CD4-positive, alpha-beta memory T cell (primary cell): Measurements from ENCODE around the gene SMIM9. TPM values are rescaled to one million over a fixed set of nuclear protein-coding genes. Genes with fewer than 3 reads are reported as not detected.
"Not testable (repeated sequence)": the region's sequence is repeated elsewhere in the genome, so short reads cannot be mapped to it uniquely, and the experiment has no call there.

Source experiments
- CTCF ChIA-PET: fragments of 350-600 bp; sonication (Branson Sonifier 250); formaldehyde crosslinking; loops from one replicate; lab custom pipeline; 2021; ENCODE audit warnings: inconsistent platforms; ENCODE audit not compliant: partially characterized antibody; lab: Charles Lee
- POLR2A ChIA-PET: fragments of 350-600 bp; sonication (Branson Sonifier 250); formaldehyde crosslinking; loops from one replicate; lab custom pipeline; 2021; ENCODE audit not compliant: partially characterized antibody; lab: Charles Lee
- DNase-seq, 5 donors: peaks; one replicate each; pipeline versions ENCODE4 v3.0.0 to v3.0.0-alpha.2; 2020 to 2022; ENCODE audit warnings: mixed read lengths in 1 of 5
- H3K27ac ChIP-seq: one replicate; pipeline ENCODE4 v1.7.0; 2013; ENCODE audit warnings: low read depth, low read length
- H3K27me3 ChIP-seq: 2 replicates; pipeline ENCODE4 v1.7.0; 2013; ENCODE audit warnings: mild to moderate bottlenecking, low read length, moderate library complexity; ENCODE audit not compliant: insufficient read depth
- H3K36me3 ChIP-seq: 2 replicates; pipeline ENCODE4 v1.7.0; 2013; ENCODE audit warnings: mild to moderate bottlenecking, low read length, moderate library complexity; ENCODE audit not compliant: insufficient read depth
- H3K4me1 ChIP-seq: 2 replicates; pipeline ENCODE4 v1.7.0; 2013; ENCODE audit warnings: mild to moderate bottlenecking, low read length, moderate library complexity; ENCODE audit not compliant: insufficient read depth
- H3K4me3 ChIP-seq, 2 donors: one replicate each; pipeline ENCODE4 v1.7.0; 2013; ENCODE audit warnings: low read length in 2 of 2, mild to moderate bottlenecking in 1 of 2
- H3K9me3 ChIP-seq, 2 donors: one replicate each; pipeline ENCODE4 v1.7.0; 2013; ENCODE audit warnings: low read length in 2 of 2, control low read depth in 1 of 2; ENCODE audit not compliant: control insufficient read depth in 1 of 2
- H3K27ac Mint-ChIP-seq, 7 donors: one replicate each; pipeline ENCODE4 v1.8.0; 2020 to 2021; ENCODE audit warnings: mixed read lengths in 7 of 7, mild to moderate bottlenecking in 6 of 7, inconsistent platforms in 3 of 7, moderate library complexity in 3 of 7
- H3K27me3 Mint-ChIP-seq, 2 donors: one replicate each; pipeline ENCODE4 v1.8.0; 2020 to 2021; ENCODE audit warnings: mixed read lengths in 2 of 2
- H3K36me3 Mint-ChIP-seq, 2 donors: one replicate each; pipeline ENCODE4 v1.8.0; 2020 to 2021; ENCODE audit warnings: mixed read lengths in 2 of 2, inconsistent platforms in 1 of 2, mild to moderate bottlenecking in 1 of 2
- H3K4me1 Mint-ChIP-seq, 4 donors: one replicate each; pipeline ENCODE4 v1.8.0; 2020 to 2021; ENCODE audit warnings: mixed read lengths in 4 of 4, mild to moderate bottlenecking in 1 of 4
- H3K4me3 Mint-ChIP-seq, 8 donors: one replicate each; pipeline ENCODE4 v1.8.0; 2020 to 2021; ENCODE audit warnings: mixed read lengths in 8 of 8, mild to moderate bottlenecking in 7 of 8, moderate library complexity in 6 of 8, inconsistent platforms in 3 of 8
- H3K9me3 Mint-ChIP-seq, 8 donors: one replicate each; pipeline ENCODE4 v1.8.0; 2020 to 2021; ENCODE audit warnings: mixed read lengths in 8 of 8, mild to moderate bottlenecking in 5 of 8, inconsistent platforms in 3 of 8, moderate library complexity in 1 of 8
- intact Hi-C: fragments of 100-400 bp; cut with micrococcal nuclease; formaldehyde crosslinking; loops from one replicate; pipeline ENCODE4 v1.15.1; 2023
- polyA plus RNA-seq, 2 donors: library from polyadenylated mRNA; unstranded; fragments of 300-500 nt; fragmentation: Illumina TruSeq; gene quantifications; one replicate each; pipeline ENCODE4 v1.2.3, GENCODE V29; 2021
- total RNA-seq, 2 experiments: library from RNA; stranded (reverse); gene quantifications; one replicate each; pipeline ENCODE4 v1.2.3, GENCODE V29; 2021

The SMIM9 gene
- total and polyA plus RNA-seq, 4 experiments from 2014 or later, result not detected

DNA sequence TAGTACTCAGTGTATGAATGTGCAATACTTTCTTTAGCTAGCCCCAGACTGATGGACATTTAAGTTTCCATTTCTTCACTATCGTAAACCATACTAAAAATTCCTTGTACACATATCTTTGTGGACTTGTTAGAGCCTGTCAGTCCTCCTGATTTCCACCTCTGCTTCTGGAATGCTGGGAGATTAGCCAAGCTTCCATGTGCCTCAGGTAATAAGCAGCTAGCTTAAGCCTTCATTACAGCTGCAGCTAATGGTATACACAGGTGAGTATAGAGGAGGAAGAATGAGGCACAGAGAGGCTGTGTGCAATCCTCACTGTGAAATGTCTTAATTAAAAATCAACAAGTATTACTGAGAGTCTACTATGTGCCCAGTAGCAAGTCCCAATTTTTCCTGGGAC, 9.8 kb downstream of the SMIM9 start:
- DNase-seq, result no peak
- intact Hi-C loops, result no loop called here
- Histone ChIP-seq H3K27me3 (no peaks in the 10 kb centered on the region), H3K4me1 (peaks cover 9% of the 10 kb centered on the region), H3K9me3 (no peaks in the 10 kb centered on the region), H3K36me3 (no peaks in the 10 kb centered on the region), H3K27ac (no peak overlapping the region), H3K4me3 (no peak overlapping the region)
- ChIA-PET POLR2A (no interaction called here), CTCF (no interaction called here)
- peaks cover 7 to 17% (median 12%) of the 10 kb centered on the region in 4 donors for H3K4me1 Mint-ChIP-seq
- H3K36me3 Mint-ChIP-seq, result no peaks in the 10 kb centered on the region
- no peak overlapping the region for H3K27ac Mint-ChIP-seq
- H3K4me3 Mint-ChIP-seq, result no peak overlapping the region
- peaks cover 0 to 3% (median 0%) of the 10 kb centered on the region in 8 donors for H3K9me3 Mint-ChIP-seq
- H3K27me3 Mint-ChIP-seq, result no peaks in the 10 kb centered on the region

GRCh38 chrX:154822029-154822428, 12.4 kb downstream of the SMIM9 start:
- CTCF ChIA-PET, result no interaction called here
- no peaks in the 10 kb centered on the region for H3K27me3 ChIP-seq
- peaks cover 0 to under 1% (median 0%) of the 10 kb centered on the region in 4 donors for H3K4me1 Mint-ChIP-seq
- no peak for DNase-seq
- H3K4me1 ChIP-seq, result no peaks in the 10 kb centered on the region
- peaks cover 0 to 3% (median 0%) of the 10 kb centered on the region in 8 donors for H3K9me3 Mint-ChIP-seq
- H3K4me3 ChIP-seq, result no peak overlapping the region
- POLR2A ChIA-PET, result no interaction called here
- H3K27ac ChIP-seq, result no peak overlapping the region
- H3K36me3 ChIP-seq, result no peaks in the 10 kb centered on the region
- no peak overlapping the region for H3K4me3 Mint-ChIP-seq
- intact Hi-C loops, result no loop called here
- no peaks in the 10 kb centered on the region for H3K9me3 ChIP-seq
- H3K27me3 Mint-ChIP-seq, result no peaks in the 10 kb centered on the region
- H3K27ac Mint-ChIP-seq, result no peak overlapping the region
- H3K36me3 Mint-ChIP-seq, result no peaks in the 10 kb centered on the region

DNA sequence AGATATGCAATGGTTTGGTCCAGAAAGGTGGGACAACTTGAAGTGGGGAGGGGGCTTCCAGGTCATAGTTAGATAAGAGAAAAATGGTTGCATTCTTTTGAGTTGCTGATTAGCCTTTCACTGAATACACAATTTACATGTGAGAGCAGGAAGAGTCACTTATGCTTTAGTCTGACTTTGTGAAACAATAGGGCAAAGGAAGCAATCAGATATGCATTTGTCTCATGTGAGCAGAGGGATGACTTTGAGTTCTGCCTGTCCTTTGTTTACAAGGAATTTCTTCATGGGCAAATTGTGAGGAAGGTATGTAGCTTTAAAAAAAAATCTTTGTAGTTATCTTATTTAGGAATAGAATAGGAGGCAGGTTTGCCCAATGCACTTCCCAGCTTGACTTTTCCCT, 12.9 kb downstream of the SMIM9 start:
- intact Hi-C loops, result no loop called here
- no peak overlapping the region for H3K27ac ChIP-seq
- ChIA-PET CTCF (no interaction called here), POLR2A (no interaction called here)
- H3K9me3 ChIP-seq, result no peaks in the 10 kb centered on the region
- no peaks in the 10 kb centered on the region for H3K27me3 ChIP-seq
- no peak for DNase-seq
- Mint-ChIP-seq H3K27ac (peak overlapping the region in 1 of 7 donors; percentile 61), H3K4me1 (no peaks in the 10 kb centered on the region), H3K4me3 (no peak overlapping the region), H3K27me3 (no peaks in the 10 kb centered on the region), H3K9me3 (peaks cover 0 to 3% (median 0%) of the 10 kb centered on the region in 8 donors), H3K36me3 (no peaks in the 10 kb centered on the region)
- no peaks in the 10 kb centered on the region for H3K4me1 ChIP-seq
- H3K36me3 ChIP-seq, result no peaks in the 10 kb centered on the region
- no peak overlapping the region for H3K4me3 ChIP-seq

DNA sequence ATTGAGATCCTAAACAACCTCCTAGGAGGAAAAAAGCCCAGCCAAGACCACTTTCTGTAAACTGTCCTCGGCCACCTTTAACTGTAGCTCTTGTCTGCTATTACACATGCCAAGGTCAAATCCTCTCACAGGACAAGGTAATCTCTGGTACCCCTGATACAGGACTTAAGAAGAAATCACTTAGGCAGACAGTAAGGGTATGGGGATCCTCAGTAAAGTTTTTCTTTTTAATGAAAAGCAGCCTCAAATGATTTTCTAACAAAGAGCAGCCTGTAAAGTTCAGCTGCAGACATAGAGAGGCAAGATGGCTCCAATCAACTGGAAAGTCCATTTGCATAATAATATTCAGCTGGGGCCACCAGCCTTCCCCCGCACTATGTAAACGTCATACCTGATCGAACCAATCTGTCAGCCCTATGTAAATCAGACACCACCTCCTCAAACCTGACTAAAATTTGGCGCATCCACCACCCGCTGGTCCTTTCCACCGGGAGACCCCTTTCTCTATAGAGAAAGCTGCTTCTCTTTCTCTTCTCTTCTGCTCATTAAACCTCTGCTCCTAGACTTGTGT, 14.6 kb downstream of the SMIM9 start:
- Histone ChIP-seq H3K27ac (no peak overlapping the region), H3K9me3 (no peaks in the 10 kb centered on the region), H3K36me3 (no peaks in the 10 kb centered on the region), H3K4me3 (no peak overlapping the region), H3K27me3 (no peaks in the 10 kb centered on the region), H3K4me1 (no peaks in the 10 kb centered on the region)
- intact Hi-C loops, result no loop called here
- Mint-ChIP-seq H3K27ac (no peak overlapping the region), H3K27me3 (peaks cover 0 to 2% of the 10 kb centered on the region in 2 donors), H3K9me3 (peaks cover 0 to 3% (median 0%) of the 10 kb centered on the region in 8 donors), H3K4me3 (no peak overlapping the region), H3K36me3 (no peaks in the 10 kb centered on the region), H3K4me1 (no peaks in the 10 kb centered on the region)
- POLR2A ChIA-PET, result no interaction called here
- no peak for DNase-seq
- CTCF ChIA-PET, result no interaction called here

DNA sequence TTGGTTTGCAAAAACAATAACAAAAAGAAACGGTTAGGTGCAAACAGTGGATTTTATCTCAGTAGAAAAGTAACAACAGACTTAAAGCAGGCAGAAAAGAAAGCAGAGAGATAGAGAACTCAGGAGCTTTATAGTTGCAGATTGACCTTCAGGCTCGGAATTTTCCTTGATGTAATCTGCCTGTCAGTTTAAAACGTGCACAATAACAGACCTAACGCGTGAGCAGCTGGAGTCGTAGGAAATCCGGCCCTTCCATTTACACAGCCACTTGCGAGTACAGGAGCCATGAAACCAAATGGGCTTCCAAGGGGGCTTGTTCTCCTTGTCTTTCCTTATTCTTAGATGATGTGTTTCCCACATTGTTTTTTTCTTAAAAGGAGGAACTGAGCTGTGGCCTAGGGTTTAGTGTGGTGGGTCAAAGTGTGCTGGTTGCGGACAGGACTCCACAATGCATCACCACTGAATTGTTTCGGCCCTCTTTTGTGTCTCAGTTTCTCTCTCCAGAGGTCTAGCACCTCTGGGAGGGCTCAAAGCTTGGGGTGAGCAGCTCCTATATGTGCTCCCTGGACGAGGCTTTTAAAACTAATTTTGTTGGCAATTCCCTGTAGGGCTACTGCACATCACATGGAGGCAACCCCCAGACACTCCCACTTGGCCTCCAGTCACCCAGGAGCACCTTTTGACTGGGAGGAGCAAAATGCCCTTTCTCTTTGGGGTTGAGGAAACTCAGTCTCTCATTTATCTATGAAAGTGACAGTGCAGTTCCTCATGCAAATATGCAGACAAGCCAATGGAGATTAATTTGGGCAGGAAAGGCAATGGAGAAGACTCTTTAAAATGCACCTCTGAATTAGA, 15.3 kb downstream of the SMIM9 start:
- Histone ChIP-seq H3K4me3 (no peak overlapping the region), H3K4me1 (no peaks in the 10 kb centered on the region), H3K9me3 (no peaks in the 10 kb centered on the region), H3K27ac (no peak overlapping the region), H3K36me3 (no peaks in the 10 kb centered on the region), H3K27me3 (no peaks in the 10 kb centered on the region)
- Mint-ChIP-seq H3K4me1 (no peaks in the 10 kb centered on the region), H3K27ac (no peak overlapping the region), H3K4me3 (no peak overlapping the region), H3K9me3 (peaks cover 0 to 3% (median 0%) of the 10 kb centered on the region in 8 donors), H3K36me3 (no peaks in the 10 kb centered on the region), H3K27me3 (peaks cover 0 to 2% of the 10 kb centered on the region in 2 donors)
- POLR2A ChIA-PET, result no interaction called here
- CTCF ChIA-PET, result no interaction called here
- DNase-seq, result no peak
- intact Hi-C loops, result no loop called here

DNA sequence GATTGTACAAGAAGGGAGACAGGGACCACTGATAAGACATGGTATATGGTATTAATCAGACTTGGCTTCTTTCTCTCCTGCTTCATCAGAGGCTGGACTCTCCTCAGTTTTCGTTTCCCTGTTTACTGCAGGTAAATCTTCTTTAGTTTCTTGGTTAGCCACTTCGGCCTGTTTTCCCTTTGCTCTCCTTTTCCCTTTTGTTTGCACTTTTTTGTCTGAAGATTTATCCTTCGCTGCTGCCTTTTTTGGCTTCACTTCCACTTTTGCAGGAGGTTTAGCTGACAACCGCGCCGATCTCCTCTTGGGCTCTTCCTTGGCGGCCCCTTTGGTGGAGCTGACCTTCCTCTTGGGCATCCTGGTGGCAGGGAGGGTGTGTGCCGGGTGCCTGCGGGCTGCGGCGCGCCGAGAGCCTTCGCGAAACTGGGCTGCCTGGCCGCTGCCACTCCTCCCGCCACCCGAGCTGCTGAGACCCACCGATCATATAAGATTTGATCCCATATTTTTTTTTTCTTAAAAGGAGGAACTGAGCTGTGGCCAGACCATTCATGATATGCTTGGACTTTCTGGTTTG, 17.3 kb downstream of the SMIM9 start:
- H3K4me1 ChIP-seq, H3K4me3 ChIP-seq, POLR2A ChIA-PET, DNase-seq, H3K27ac Mint-ChIP-seq, H3K9me3 ChIP-seq, H3K36me3 ChIP-seq, H3K27me3 ChIP-seq, H3K4me1 Mint-ChIP-seq, intact Hi-C loops, H3K4me3 Mint-ChIP-seq, CTCF ChIA-PET, H3K9me3 Mint-ChIP-seq, H3K36me3 Mint-ChIP-seq, H3K27ac ChIP-seq, H3K27me3 Mint-ChIP-seq: not testable (repeated sequence)

- CTCF ChIA-PET, H3K27ac Mint-ChIP-seq, intact Hi-C loops, H3K9me3 Mint-ChIP-seq, H3K27me3 Mint-ChIP-seq, H3K4me1 ChIP-seq, DNase-seq, H3K9me3 ChIP-seq, H3K4me1 Mint-ChIP-seq, H3K27ac ChIP-seq, H3K4me3 ChIP-seq, H3K36me3 Mint-ChIP-seq, H3K4me3 Mint-ChIP-seq, POLR2A ChIA-PET, H3K36me3 ChIP-seq, H3K27me3 ChIP-seq: not testable (repeated sequence)
Measured at GRCh38 chrX:154816326-154816898, 18.1 kb downstream of the SMIM9 start.
